CD1c-positive myeloid dendritic cell (primary cell): ENCODE results near the gene MEX3D.

Experiments
- DNase-seq: peaks from one replicate; pipeline ENCODE4 v3.0.0-alpha.2; 2016; ENCODE audit errors: extremely low spot score

The MEX3D gene

GRCh38 chr19:1593501-1593772, 25.3 kb upstream of the MEX3D start:
- no peak for DNase-seq

DNA sequence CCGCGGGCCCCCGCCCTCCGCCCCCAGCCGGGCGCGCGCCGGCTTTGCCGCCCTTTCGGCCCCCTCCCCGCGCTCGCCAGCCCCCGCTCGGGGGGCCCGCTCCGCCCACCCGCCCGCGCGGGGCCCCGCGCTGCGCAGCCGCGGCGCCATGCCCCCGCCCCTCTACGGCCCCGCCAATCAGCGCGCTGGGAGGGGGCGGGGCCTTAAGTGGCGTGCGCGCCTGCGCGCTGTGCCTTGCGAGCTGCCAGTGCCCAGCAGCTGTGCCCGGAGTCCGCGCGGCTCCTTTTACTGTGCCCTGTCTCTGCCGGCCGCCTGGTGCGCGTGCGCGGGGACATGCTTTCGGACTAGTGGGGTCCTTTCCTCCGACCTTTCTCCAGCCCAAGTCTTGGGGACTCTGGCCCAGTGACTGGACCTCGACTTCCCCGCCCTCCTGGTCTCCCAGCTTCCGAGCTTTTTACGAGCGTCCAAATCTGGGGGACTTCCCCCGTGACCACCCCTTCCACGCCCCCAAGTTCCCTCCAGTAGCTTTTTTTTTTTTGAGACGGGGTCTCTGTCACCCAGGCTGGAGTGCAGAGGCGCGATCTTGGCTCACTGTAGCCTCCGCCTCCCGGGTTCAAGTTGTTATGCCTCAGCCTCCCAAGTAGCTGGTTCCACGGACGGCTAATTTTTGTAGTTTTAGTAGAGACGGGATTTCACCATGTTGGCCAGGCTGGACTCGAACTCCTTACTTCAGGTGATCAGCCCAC, 24.8 kb upstream of the MEX3D start, which contains the start of gene MBD3:
MBD3 (minus strand) TSS at position 111 of the 746 bp plus-strand sequence. CDS start 234 bp downstream, outside the sequence.
- DNase-seq: peak; percentile 98

DNA sequence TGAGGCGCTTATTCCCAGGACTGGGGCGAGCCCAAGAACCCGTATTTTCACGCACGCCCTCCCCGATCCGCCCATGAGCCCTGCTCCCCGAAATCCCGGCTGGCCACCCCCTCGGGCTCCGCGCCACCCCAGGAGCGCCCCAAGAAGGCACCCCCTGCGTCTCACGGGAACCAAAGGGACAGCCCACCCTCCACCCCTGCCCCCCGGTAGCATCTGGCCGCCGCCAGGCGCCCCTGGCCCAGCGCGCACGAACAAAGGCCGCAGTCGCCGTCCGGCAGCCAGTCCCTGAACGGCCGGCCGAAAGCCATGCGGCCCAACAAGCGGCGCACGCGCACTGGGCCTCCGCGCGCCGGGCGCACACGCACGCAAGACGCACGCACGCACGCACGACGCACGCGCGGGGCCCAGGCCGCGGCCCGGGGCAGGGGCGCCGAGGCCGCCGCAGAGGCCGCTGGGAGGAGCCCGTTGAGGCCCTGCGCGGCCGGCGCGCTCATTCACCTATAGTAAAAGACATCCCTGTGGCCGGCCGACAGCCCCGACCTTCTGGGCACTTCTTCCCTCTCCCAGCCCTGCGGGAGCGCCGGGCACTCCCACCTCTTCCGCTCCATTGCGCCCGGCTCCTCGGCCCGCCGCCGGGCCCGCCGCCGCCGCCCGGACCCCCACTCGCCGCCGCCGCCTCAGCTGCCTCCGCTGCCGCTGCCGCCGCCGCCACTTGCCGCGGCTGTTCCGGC, 24.1 kb upstream of the MEX3D start:
- peak; percentile 96 for DNase-seq

DNA sequence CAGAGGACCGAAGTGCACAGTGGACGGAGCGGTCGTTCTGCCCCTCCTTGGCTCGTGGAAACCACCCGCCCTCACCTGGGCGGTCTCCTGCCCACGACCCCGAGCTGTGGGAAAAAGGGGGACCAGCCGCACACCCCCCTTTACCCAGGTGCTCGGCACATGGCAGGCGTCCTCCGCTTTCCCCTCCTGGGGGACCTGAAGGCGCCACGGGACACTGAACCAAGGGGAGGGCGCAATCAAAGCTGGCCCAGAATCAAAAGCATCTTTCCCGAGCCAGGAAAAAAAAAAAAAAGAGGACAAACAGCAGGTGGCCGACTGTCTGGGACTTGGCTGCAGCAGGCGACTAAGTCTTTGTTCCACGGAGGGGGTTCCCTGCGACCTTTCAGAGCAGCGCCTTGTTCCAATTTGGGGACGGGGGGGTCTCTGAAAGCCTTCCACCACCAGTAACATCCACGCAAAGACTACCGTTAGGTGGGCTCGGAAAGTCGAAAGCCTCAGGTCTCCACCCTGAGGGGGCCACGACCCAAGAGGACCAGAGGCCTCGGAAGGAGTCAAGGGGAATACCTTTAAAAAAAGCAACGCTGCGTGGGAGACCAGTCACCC, 23.4 kb upstream of the MEX3D start:
- DNase-seq: no peak

DNA sequence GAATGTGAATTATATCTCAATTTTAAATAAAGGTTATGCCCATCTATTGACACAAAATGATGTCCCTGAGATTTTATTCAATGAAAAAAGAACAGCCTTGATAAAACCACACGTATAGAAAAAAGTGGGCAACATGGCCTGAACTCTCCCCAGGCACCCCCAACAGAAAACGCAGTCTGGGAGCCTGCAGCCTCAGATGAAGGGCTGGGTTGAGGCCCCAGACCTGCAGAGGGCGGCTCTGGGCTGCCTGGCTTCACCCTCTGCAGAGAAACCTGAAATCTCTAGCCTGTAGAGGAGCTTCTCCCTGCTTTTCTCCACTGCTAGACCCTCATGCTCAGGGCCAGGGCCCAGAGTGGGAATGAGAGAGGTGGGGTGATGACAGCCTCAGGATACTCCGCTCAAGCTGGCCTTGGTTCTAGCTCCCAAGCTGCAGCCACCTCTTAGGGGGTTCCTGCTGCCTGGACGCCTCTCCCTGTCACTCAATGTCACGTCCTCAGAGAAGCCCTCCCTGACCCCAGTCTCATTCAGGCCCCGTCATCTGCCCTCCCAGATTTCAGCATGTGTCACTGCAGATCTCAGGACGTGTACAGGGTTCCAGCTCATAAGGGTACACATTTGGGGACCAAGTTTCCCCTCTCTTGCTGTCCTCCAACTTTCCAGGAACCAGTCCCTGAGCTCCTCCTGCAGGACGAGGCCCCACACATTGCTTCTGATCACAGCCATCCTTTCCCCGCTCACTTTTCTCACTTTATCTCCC, 22.7 kb upstream of the MEX3D start:
- no peak for DNase-seq

- DNase-seq: no peak
These were observed 19.7 kb upstream of the MEX3D start for GRCh38 chr19:1587872-1588271.

DNA sequence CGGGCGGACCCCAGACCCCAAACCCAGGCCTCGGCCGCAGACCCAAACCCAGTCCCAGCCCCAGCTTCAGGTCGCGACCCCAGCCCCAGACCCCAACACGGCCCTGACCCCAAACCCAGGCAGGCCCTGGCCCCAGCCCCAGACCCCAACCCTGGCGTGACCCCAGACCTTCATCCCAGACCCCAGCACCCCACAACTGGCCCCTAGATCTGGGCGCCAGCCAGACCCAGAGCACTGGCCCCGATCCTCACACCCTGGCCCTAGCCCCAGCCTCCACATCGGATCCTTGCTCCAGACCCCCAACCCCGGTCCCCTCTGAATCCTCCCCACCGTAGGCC, 17.1 kb upstream of the MEX3D start:
- no peak for DNase-seq

GRCh38 chr19:1584500-1585242, 16.5 kb upstream of the MEX3D start:
- no peak for DNase-seq

GRCh38 chr19:1582201-1582600, 14.1 kb upstream of the MEX3D start:
- no peak for DNase-seq

GRCh38 chr19:1580957-1581356, 12.8 kb upstream of the MEX3D start:
- no peak for DNase-seq

DNA sequence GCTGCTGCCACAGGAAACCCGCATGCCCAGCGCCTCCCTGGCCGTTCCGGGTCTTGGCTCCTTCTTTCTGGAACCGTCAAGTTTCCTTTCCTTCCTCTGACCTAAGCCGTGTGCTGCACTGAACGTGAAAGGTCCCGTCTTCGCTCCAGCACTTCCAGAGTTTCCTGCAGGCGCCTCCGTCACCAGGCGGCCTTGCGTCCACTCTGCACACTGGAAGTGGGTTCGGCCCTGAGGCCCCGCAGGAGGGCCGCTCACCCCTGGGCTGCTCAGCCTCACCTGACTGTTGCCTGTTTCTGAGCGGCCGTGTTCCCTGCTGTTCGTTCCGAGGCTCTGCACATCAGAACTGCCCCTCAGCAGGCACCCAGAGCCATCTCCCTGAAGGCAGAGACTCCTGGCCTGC, 12.3 kb upstream of the MEX3D start:
- DNase-seq: no peak

GRCh38 chr19:1579222-1579621, 11.1 kb upstream of the MEX3D start:
- no peak for DNase-seq

DNA sequence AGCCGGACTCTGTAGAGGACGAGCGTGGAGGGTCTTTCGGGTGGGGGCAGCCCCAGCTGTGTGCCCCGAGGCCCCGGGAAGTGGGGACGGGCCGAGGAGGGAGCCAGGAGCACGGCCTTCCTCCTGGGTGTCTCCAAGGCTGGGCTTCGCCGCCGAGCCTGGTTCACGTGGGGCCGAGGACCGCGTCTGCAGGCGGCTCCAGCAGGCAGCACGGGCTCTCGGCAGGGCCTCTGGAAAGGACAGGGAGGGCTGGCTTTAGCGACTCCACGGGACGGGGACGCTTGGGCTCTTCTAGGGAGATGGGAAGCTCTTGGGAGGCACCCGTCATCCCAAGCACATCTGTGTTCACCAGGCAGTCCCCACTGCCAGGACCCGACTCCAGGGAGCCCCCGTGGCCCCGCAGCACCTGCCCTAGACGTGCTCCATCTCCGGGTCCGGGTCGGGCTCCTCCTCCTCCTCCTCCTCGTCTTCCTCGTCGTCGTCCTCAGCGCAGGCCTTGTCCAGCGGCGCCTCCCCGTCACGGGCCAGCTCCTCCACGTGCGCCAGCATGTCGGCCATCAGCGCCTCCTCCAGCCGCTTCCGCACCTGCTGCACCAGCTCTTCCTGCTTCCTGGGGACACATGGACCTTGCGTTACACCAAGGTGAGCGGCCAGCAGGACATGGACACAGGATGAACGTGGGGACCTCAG, 9.9 kb upstream of the MEX3D start:
- no peak for DNase-seq

DNA sequence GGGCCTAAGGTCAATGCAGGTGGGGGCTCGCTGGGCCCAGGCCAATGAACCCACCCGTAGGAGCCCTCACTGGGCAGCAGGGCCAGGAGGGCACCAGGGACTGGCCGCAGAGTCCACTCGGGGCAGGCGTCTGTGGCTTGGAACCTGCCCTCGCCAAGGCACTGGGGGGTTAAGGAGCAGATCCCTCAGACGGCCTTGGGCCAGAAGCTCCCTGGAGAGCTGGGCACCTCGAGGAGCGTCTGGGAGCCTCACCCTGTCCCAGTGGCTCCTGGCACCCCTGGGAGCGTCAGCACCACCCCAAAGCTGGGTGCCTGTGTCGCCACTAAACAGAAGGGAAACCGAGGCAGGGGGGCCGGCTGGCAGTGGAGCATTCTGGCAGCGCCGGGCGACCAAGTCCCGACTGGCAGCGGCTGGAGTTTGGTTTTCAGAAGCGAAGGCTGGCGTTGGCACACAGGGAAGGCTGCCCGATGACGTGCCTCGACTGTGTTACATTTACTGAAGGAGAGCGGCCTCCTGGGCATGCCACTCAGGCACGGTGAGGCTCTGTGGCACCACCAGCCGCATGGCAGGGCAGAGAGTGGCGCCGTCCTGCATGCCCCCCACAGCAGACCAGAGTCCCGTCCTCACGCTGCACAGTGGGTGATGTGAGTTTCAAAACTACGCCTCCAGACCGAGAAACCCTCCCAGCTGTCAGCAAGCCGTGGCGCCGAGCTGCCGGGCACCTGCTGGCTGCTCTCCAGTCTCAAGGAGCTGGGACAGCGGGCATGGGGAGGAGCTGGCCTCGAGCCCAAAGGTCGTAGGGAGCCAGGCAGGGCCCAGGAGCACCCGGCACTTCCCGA, 9.2 kb upstream of the MEX3D start:
- no peak for DNase-seq

DNA sequence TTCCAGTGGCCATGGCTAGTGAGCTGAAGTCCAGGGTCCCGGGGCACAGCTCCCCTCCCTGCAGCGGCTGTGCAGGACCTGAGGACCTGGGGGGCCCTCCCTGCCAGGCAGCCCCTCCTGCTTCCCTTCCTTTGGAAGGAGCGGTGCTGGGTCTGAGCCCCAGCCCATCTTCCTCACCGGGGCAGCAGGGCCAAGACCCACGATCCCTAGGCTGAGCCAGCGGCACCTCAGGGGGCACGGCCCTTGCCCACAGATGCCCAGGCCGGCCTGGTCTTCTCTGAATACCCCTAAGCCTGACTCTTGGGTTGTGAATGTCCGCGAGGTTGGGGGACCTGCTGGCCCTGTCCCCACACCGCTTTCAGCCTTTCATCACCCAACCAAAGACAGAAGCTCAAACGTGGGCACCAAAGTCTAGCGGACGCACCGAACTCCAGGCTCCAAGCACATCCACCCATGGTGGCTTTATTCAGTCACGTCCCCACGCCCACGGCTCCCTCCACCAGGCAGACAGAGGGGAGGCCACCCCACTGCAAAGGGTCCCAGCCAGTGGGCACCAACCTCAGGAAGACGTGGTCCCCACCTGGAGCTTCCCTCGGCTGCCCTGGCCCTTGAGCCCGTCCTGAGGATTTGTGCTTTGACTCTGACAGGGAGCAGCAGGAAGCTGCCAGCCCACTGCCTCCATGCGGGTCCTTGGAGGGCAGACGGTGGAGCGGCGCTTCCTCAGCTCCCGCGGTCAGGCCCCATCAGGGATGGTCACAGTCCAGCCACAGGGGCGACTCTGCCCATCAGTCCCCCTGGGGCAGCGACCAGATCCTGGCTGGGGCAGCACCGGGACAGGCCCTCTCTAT, 8.3 kb upstream of the MEX3D start:
- no peak for DNase-seq

- DNase-seq: no peak
These were observed 7.5 kb upstream of the MEX3D start for GRCh38 chr19:1575323-1576241.

DNA sequence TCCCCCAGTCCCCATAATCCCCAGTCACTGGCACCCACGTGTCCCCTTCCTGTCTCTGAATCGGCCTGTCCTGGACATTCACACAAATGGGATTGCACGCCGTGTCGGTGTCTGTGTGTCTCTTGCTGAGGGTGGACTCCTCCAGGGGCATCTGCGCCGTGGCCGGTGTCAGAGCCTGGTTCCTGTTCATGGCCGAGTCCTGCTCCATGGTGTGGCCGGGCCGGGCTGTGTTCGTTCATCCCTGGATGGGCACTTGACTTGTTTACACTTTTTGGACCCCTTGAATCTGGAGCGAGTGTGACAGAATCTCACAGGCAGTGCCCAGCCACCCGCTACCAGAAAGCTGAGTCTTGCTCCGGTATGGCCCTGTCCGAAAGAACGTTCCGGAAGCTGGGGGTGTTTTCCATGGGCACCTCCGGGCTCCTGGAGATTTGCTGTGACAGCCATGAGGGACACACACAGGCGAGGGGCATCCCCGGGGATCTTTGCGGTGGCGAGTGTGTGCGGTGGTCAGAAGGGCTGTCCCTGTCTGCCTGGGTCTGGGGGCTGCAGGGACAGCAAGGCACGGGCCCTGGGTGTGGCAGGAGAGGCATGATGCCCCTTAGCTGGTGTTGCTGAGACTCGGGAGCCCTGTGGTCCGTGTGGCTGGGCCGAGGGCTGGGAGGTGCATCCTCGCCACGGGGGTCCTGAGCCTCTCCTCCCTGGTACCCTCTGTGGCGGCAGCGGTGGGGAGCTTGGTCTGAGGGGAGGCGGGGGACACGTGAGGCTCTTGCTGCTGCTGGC, 6.4 kb upstream of the MEX3D start:
- no peak for DNase-seq

- no peak for DNase-seq
These were observed 4.7 kb upstream of the MEX3D start for GRCh38 chr19:1572795-1573194.
